Subcutaneous adipose tissue (tissue), 4 donors: ENCODE data around the gene POU2AF2. TPM values are rescaled to one million over a fixed set of nuclear protein-coding genes. Genes with fewer than 3 reads are reported as not detected.

Experiments used
- total RNA-seq, 4 donors: library from RNA; depleted of rRNA; stranded (reverse); fragments of >200 nt; gene quantifications; one replicate each; pipeline ENCODE4 v1.1.0, GENCODE V29; 2016
- TF ChIP-seq, protein P1 (sequence below): fragments of 450-650 bp; IDR thresholded peaks from one replicate; pipeline ENCODE4 v1.5.1; 2016; ENCODE audit warnings: low read depth, mild to moderate bottlenecking, control low read depth, antibody characterized with exemption, moderate library complexity

POU2AF2 gene, protein sequence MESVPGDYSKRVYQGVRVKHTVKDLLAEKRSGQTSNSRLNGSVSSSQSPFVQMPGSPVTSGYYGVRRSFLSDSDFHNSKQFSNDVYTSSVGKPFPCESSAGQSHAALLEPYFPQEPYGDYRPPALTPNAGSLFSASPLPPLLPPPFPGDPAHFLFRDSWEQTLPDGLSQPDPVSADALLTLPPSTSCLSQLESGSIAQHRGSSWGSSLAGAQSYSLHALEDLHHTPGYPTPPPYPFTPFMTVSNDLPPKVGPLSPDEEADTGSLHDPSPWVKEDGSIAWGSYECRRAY
- total RNA-seq: under 1 TPM in 1 of 4 donors, not detected in 3; 0.94 TPM

DNA sequence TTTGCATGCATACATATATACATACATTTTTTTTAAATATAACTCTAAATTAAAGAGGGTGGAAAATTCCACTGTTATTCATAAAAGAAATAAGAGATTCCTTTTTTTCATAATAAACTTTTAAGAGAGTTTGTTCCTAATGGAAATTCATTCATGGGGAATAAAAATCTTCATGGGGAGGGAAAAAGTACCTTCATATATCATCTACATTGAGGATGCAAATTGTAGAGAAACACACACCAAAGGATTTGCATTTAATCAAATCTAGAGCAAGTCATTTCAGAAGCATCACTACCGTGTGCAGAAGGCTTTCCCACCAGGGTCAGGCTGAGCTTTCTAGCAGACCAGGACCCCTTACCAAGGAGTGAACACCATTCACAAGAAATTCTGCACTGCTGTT lies at the start of gene POU2AF2:
POU2AF2 (plus strand) TSS at position 301 of the 400 bp plus-strand sequence. CDS start 129 bp downstream, outside the sequence.
- TF ChIP-seq, protein P1, sequence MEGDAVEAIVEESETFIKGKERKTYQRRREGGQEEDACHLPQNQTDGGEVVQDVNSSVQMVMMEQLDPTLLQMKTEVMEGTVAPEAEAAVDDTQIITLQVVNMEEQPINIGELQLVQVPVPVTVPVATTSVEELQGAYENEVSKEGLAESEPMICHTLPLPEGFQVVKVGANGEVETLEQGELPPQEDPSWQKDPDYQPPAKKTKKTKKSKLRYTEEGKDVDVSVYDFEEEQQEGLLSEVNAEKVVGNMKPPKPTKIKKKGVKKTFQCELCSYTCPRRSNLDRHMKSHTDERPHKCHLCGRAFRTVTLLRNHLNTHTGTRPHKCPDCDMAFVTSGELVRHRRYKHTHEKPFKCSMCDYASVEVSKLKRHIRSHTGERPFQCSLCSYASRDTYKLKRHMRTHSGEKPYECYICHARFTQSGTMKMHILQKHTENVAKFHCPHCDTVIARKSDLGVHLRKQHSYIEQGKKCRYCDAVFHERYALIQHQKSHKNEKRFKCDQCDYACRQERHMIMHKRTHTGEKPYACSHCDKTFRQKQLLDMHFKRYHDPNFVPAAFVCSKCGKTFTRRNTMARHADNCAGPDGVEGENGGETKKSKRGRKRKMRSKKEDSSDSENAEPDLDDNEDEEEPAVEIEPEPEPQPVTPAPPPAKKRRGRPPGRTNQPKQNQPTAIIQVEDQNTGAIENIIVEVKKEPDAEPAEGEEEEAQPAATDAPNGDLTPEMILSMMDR: no peak

DNA sequence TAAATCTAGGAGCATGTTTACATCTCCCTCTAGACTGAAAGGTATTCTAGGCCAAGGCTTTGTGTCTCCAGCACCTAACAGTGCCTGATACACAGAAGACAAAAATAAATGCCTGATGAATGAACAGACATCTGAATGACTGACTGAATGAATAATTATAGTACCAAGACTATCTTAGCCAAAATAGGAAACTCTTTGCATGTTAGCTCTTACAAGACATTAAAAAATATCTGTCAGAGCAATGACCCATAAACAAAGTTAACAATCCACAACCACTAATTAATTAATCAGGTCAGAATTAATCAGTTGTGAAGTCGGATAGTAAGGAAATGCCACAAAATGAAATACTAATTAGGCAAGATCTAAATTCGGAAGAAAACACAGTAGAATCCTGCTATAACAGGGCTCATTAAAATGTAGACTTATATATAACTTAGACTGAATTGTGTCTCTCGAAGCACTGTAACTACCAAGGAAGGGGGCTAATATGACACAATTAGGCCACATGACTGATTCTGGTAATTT lies 45.5 kb upstream of the POU2AF2 start:
- TF ChIP-seq, protein P1: no peak

DNA sequence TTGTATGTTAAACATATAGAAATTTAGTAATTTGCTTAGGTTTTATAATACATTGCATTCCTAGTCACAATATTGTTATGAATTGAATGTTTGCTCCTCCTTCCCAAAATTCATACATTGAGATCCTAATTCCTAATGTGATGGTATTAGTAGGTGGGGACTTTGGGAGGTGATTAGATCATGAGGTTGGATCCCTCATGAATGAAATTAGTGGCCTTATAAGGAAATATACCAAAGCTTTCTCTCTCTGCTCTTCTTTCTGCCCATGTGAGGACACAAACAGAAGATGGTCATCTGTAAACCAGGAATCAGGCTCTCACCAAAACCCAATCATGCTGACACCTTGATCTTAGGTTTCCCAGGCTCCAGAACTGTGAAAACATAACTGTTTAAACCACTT lies 41.3 kb upstream of the POU2AF2 start:
- TF ChIP-seq, protein P1: no peak

DNA sequence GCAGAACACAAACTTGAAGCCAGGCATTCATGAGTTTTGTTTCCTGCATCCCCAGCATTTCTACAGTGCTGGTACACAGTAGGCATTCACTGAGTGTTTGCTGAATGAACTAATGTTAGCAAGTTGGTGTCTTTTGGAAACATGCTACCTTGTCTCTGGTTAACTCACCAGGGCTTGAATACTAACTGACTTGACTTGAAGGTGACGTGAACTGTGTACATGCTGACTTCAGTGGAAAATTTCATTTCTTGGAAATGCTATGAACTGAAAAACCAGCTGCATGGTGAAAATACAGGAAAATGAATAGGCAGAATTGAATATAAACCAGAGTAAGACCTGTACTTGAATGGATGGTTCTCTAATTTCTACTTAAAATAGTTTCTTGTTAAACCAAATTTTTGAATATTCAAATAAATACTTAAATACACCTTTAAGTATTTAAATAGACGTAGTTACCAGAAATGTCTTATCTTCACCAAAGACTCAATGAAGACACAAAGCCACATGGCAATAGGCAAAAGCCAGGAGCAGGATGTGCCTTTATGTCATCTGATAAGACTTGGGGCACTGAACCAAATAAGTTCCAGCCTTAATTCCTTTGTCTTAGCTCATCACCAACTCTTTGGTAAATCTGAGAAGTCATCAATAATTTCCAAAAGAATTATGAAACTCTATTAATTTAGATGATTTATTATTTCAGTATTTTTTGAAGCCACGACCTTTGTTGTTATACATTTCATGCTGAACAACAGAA lies 39.7 kb upstream of the POU2AF2 start:
- TF ChIP-seq, protein P1: no peak

DNA sequence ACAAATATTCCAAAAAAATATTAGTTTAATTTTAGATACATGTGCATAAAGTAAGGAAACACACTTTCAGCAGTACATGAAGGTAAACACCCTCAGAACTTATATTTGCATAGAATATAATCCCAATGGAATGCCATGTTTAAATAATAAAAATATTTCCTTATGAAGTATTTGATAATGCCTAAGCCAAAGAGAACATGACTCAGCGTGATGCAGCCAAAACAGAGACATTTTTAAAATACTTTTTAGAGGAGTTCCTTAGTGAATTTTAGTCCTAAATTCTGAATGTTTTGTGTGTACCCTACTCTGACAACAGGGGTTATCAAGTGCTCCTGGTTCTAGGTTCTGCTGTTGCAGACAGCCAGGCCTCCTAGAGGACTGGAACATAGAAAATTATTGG lies 39.1 kb upstream of the POU2AF2 start:
- TF ChIP-seq, protein P1: no peak

DNA sequence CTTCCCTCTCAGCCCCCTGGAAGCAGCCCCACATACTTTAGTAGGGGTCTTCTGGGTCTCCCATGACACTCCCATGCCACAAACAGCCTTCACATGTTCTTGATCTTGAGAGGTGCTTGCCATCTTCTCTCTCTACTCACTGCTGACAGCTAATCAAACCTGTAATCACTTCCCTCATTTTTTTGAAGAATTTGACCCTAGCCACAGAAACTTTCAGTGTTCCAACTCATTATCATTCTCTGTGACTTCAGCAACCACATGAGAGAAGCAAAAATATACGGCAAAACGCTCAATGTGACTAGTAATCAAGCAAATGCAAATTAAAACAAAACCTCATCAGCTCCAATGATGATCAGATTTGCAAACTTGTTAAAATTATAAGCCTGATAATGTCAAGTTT lies 38.3 kb upstream of the POU2AF2 start:
- TF ChIP-seq, protein P1: no peak
